ENCODE measurements around the gene TTC22. TPM values are rescaled to one million over a fixed set of nuclear protein-coding genes. Genes with fewer than 3 reads are reported as not detected.

TTC22 gene
- total and polyA plus RNA-seq, 5 donors from 2014 or later, result 3.8 to 15.8 (median 4.9) TPM

DNA sequence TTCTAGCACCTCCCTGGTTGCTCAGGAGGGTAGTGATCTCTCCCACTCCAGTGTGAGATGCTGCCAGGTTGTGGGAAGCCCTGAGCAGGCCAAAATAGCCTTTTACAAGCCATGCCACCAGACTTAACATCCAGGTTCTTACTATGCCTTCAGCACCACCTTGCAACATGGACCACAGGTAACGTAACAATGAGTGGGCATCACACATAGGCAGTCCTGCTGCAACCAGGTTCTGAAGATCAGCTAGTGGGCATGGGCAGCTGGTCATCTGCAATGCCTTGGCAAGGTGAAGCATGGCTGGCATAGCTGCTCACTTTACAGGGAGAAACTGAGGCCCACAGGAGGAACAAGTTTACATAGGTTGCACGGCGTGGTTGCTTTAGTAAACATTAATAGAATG, 45.2 kb upstream of the TTC22 start:
- H3K4me1 Mint-ChIP-seq, result no peaks in the 10 kb centered on the region
- no peak overlapping the region for H3K4me3 Mint-ChIP-seq
- no peak overlapping the region for H3K27ac Mint-ChIP-seq
- no peaks in the 10 kb centered on the region for H3K36me3 ChIP-seq (ENCODE audit: control insufficient read depth, insufficient read depth, low read length)
- peaks cover 8% of the 10 kb centered on the region for H3K36me3 Mint-ChIP-seq
- H3K27me3 Mint-ChIP-seq, result no peaks in the 10 kb centered on the region
- ATAC-seq (ENCODE audit: low read depth in 2 of 2) (no peak), DNase-seq (no peak)
- H3K27me3 ChIP-seq (ENCODE audit: control insufficient read depth, insufficient read depth, low read length), result no peaks in the 10 kb centered on the region
- H3K27ac ChIP-seq (ENCODE audit: insufficient read depth, low read length, poor library complexity, severe bottlenecking), result no peak overlapping the region
- H3K9me3 ChIP-seq (ENCODE audit: control insufficient read depth in 2 of 2, low read length in 2 of 2), result no peaks in the 10 kb centered on the region
- no peaks in the 10 kb centered on the region for H3K4me1 ChIP-seq (ENCODE audit: control insufficient read depth, insufficient read depth, low read length, poor library complexity, severe bottlenecking)
- H3K9me3 Mint-ChIP-seq, result peaks cover 0 to 2% (median 0%) of the 10 kb centered on the region in 7 donors
- H3K4me3 ChIP-seq (ENCODE audit: low read depth, low read length), result no peak overlapping the region

DNA sequence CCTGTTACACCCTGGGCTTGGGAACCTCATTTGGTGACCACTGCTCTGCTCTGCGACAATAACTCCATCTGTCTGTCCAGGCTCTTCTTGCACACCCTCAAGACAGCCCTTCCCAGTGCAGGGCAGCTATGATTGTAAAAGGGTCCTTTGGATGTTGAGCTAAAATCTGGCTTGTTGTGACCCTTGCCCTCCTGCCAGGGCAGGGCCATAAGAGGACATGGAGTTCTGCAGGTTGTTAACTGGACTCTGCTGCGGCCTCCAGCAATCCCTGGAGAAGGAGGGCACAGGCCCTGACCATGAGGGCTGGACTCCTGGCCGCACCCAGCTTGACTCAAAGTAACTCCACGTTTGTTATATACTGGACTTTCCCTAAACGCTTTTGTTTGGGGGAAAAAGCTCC, 44.6 kb upstream of the TTC22 start:
- no peaks in the 10 kb centered on the region for H3K27me3 ChIP-seq (ENCODE audit: control insufficient read depth, insufficient read depth, low read length)
- no peak for DNase-seq
- H3K36me3 Mint-ChIP-seq, result peaks cover 11% of the 10 kb centered on the region
- H3K4me1 ChIP-seq (ENCODE audit: control insufficient read depth, insufficient read depth, low read length, poor library complexity, severe bottlenecking), result no peaks in the 10 kb centered on the region
- H3K9me3 Mint-ChIP-seq, result peaks cover 0 to 2% (median 0%) of the 10 kb centered on the region in 7 donors
- H3K27me3 Mint-ChIP-seq, result no peaks in the 10 kb centered on the region
- H3K9me3 ChIP-seq (ENCODE audit: control insufficient read depth in 2 of 2, low read length in 2 of 2), result no peaks in the 10 kb centered on the region
- no peak overlapping the region for H3K4me3 Mint-ChIP-seq
- no peak overlapping the region for H3K4me3 ChIP-seq (ENCODE audit: low read depth, low read length)
- H3K4me1 Mint-ChIP-seq, result no peaks in the 10 kb centered on the region
- no peaks in the 10 kb centered on the region for H3K36me3 ChIP-seq (ENCODE audit: control insufficient read depth, insufficient read depth, low read length)
- no peak overlapping the region for H3K27ac Mint-ChIP-seq
- no peak for ATAC-seq (ENCODE audit: low read depth in 2 of 2)
- no peak overlapping the region for H3K27ac ChIP-seq (ENCODE audit: insufficient read depth, low read length, poor library complexity, severe bottlenecking)

DNA sequence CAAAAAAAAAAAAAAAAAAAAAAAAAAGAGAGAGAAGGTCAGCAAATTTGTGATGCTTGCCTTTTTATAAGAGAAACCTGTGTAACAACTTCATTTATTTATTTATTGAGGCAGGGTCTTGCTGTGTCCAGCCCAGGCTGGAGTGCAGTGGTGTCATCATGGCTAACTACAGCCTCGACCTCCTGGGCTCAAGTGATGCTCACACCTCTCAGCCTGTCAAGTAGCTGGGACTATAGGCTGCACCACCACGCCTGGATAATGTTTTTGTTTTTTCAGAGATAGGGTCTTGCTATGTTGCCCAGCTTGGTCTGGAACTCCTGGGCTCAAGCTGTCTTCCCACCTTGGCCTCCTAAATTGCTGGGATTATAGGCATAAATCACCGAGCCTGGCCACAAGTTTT, 43.4 kb upstream of the TTC22 start:
- Histone ChIP-seq H3K36me3 (ENCODE audit: control insufficient read depth, insufficient read depth, low read length) (no peaks in the 10 kb centered on the region), H3K27ac (ENCODE audit: insufficient read depth, low read length, poor library complexity, severe bottlenecking) (no peak overlapping the region), H3K9me3 (ENCODE audit: control insufficient read depth in 2 of 2, low read length in 2 of 2) (no peaks in the 10 kb centered on the region), H3K4me3 (ENCODE audit: low read depth, low read length) (no peak overlapping the region), H3K4me1 (ENCODE audit: control insufficient read depth, insufficient read depth, low read length, poor library complexity, severe bottlenecking) (no peaks in the 10 kb centered on the region), H3K27me3 (ENCODE audit: control insufficient read depth, insufficient read depth, low read length) (no peaks in the 10 kb centered on the region)
- ATAC-seq (ENCODE audit: low read depth in 2 of 2) (no peak), DNase-seq (no peak)
- H3K36me3 Mint-ChIP-seq, result peaks cover 5% of the 10 kb centered on the region
- H3K4me3 Mint-ChIP-seq, result no peak overlapping the region
- H3K9me3 Mint-ChIP-seq, result peaks cover 0 to 2% (median 0%) of the 10 kb centered on the region in 7 donors
- no peaks in the 10 kb centered on the region for H3K4me1 Mint-ChIP-seq
- no peaks in the 10 kb centered on the region for H3K27me3 Mint-ChIP-seq
- no peak overlapping the region for H3K27ac Mint-ChIP-seq

DNA sequence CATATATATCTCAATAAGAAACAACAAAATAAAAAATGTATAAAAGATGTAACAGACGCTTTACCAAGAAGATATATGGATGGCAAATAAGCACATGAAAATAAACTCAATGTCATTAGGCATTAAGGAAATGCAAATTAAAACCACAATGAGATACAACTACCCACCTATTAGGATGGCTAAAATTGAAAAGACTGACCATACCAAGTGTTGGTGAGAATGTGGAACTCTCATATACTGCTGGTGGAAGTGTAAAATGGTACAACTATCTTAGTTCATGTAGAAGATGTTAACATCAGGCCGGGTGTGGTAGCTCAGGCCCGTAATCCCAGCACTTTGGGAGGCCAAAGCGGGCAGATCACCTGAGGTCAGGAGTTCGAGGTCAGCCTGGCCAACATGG, 42.3 kb upstream of the TTC22 start:
- Mint-ChIP-seq H3K27ac (no peak overlapping the region), H3K36me3 (peaks cover 4% of the 10 kb centered on the region), H3K9me3 (peaks cover 0 to 2% (median 0%) of the 10 kb centered on the region in 7 donors), H3K27me3 (peaks cover 2% of the 10 kb centered on the region), H3K4me3 (no peak overlapping the region), H3K4me1 (no peaks in the 10 kb centered on the region)
- ATAC-seq (ENCODE audit: low read depth in 2 of 2) (no peak), DNase-seq (no peak)
- Histone ChIP-seq H3K9me3 (ENCODE audit: control insufficient read depth in 2 of 2, low read length in 2 of 2) (no peaks in the 10 kb centered on the region), H3K36me3 (ENCODE audit: control insufficient read depth, insufficient read depth, low read length) (no peaks in the 10 kb centered on the region), H3K27me3 (ENCODE audit: control insufficient read depth, insufficient read depth, low read length) (no peaks in the 10 kb centered on the region), H3K27ac (ENCODE audit: insufficient read depth, low read length, poor library complexity, severe bottlenecking) (no peak overlapping the region), H3K4me3 (ENCODE audit: low read depth, low read length) (no peak overlapping the region), H3K4me1 (ENCODE audit: control insufficient read depth, insufficient read depth, low read length, poor library complexity, severe bottlenecking) (no peaks in the 10 kb centered on the region)

DNA sequence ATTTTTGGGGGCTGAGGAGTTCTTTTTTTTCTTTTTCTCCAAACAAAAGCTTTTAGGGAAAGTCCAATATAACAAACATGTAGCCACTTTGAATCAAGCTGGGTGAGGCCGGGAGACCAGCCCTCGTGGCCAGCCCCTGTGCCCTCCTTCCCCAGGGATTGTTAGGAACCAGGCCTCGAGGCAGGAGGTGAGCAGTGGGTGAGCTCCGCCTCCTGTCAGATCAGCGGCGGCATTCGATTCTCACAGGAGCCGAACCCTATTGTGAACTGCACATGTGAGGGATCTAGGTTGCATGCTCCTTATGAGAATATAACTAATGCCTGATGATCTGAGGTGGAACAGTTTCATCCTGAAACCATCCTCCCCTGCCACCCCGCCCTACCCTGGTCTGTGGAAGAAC, 41.8 kb upstream of the TTC22 start:
- ATAC-seq (ENCODE audit: low read depth in 2 of 2) (no peak), DNase-seq (no peak)
- H3K36me3 Mint-ChIP-seq, result peaks cover 4% of the 10 kb centered on the region
- H3K4me3 Mint-ChIP-seq, result no peak overlapping the region
- Histone ChIP-seq H3K27me3 (ENCODE audit: control insufficient read depth, insufficient read depth, low read length) (no peaks in the 10 kb centered on the region), H3K4me1 (ENCODE audit: control insufficient read depth, insufficient read depth, low read length, poor library complexity, severe bottlenecking) (no peaks in the 10 kb centered on the region), H3K27ac (ENCODE audit: insufficient read depth, low read length, poor library complexity, severe bottlenecking) (no peak overlapping the region), H3K4me3 (ENCODE audit: low read depth, low read length) (no peak overlapping the region), H3K36me3 (ENCODE audit: control insufficient read depth, insufficient read depth, low read length) (no peaks in the 10 kb centered on the region), H3K9me3 (ENCODE audit: control insufficient read depth in 2 of 2, low read length in 2 of 2) (no peaks in the 10 kb centered on the region)
- H3K4me1 Mint-ChIP-seq, result no peaks in the 10 kb centered on the region
- H3K27me3 Mint-ChIP-seq, result peaks cover 4% of the 10 kb centered on the region
- peaks cover 0 to 2% (median 0%) of the 10 kb centered on the region in 7 donors for H3K9me3 Mint-ChIP-seq
- no peak overlapping the region for H3K27ac Mint-ChIP-seq

DNA sequence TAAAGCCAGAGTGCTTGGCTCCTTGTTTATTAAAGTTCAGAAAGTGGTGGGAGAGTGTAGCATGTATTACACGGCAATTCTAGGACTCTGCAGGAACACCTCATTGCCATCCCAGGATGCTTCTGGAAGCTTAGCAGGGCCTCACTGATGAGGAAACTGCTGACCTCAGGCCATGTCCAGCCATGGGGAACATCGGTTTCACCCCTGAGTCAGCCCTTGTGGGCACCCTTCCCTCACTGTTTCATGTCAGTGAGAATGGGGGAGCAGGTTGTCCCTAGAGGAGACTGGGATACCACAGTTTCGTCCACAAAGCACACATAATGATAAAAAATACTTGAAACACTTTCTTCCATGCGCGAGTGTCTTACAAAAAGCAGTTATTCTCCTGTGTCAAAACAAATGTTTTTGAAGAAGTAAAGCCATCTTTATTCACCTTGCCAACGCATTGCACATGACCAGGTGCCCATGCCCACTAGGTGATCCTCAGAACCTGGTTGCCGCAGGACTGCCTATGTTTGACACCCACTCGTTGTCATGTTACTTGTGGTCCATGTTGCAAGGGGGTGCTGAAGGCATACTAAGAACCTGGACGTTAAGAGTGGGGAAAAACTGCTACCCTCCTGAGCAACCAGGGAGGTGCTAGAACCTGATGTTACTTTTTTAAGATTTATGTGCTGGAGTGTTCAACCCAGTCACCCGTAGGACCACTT, 41.2 kb upstream of the TTC22 start:
- H3K4me1 Mint-ChIP-seq, result no peaks in the 10 kb centered on the region
- no peak overlapping the region for H3K27ac Mint-ChIP-seq
- no peaks in the 10 kb centered on the region for H3K9me3 ChIP-seq (ENCODE audit: control insufficient read depth in 2 of 2, low read length in 2 of 2)
- H3K9me3 Mint-ChIP-seq, result no peaks in the 10 kb centered on the region
- ATAC-seq (ENCODE audit: low read depth in 2 of 2), result no peak
- no peaks in the 10 kb centered on the region for H3K27me3 ChIP-seq (ENCODE audit: control insufficient read depth, insufficient read depth, low read length)
- H3K4me3 Mint-ChIP-seq, result no peak overlapping the region
- no peaks in the 10 kb centered on the region for H3K4me1 ChIP-seq (ENCODE audit: control insufficient read depth, insufficient read depth, low read length, poor library complexity, severe bottlenecking)
- H3K4me3 ChIP-seq (ENCODE audit: low read depth, low read length), result no peak overlapping the region
- peaks cover 4% of the 10 kb centered on the region for H3K36me3 Mint-ChIP-seq
- no peak overlapping the region for H3K27ac ChIP-seq (ENCODE audit: insufficient read depth, low read length, poor library complexity, severe bottlenecking)
- no peak for DNase-seq
- H3K36me3 ChIP-seq (ENCODE audit: control insufficient read depth, insufficient read depth, low read length), result no peaks in the 10 kb centered on the region
- peaks cover 4% of the 10 kb centered on the region for H3K27me3 Mint-ChIP-seq

DNA sequence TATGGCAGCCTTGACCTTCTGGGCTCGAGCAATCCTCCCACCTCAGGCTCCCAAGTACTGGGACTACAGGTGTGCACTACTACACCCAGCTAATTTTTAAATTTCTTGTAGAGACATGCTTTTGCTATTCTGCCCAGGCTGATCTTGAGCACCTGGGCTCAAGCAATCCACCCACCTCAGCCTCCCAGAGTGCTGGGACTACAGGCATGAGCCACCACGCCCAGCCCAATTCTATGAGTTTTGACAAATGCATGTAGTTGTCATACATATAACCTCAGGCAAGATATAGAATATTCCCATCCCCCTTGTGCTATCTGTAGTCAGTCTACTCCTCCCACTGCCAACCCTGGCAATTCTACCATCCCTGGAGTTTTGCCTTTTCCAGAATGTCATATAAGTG, 38.7 kb upstream of the TTC22 start:
- ATAC-seq (ENCODE audit: low read depth in 2 of 2) (no peak), DNase-seq (no peak)

DNA sequence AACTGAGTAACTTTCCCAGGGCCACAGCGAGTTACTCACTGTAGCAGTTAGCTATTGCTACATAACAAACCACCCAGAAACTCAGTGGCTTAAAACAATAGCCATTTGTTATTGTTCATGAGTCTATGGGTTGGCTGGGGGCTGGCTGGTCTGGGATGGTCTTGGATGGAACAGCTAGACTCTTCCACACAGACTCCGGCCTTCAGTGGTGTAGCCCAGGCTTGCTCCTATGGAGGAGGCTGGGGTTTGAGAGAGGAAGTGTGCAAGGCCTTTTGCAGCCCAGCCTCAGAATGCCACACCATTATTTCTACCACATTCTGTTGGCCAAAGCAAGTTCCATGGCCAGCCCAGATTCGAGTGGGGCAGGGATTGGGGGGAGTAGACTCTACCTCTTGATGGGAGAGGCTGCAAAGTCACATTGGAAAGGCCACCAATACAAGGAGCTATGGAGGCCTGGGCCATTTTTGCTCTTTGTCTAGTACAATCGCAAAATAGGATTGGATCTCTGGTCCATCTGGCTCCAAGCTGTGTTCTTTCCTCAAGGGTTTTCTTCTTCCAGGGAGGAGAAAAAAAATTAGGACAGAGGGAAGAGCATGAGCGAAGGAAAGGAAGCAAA, 37.5 kb upstream of the TTC22 start:
- no peak for ATAC-seq (ENCODE audit: low read depth in 2 of 2)
- Histone ChIP-seq H3K4me1 (ENCODE audit: control insufficient read depth, insufficient read depth, low read length, poor library complexity, severe bottlenecking) (no peaks in the 10 kb centered on the region), H3K36me3 (ENCODE audit: control insufficient read depth, insufficient read depth, low read length) (no peaks in the 10 kb centered on the region), H3K9me3 (ENCODE audit: control insufficient read depth in 2 of 2, low read length in 2 of 2) (no peaks in the 10 kb centered on the region), H3K4me3 (ENCODE audit: low read depth, low read length) (no peak overlapping the region), H3K27me3 (ENCODE audit: control insufficient read depth, insufficient read depth, low read length) (no peaks in the 10 kb centered on the region), H3K27ac (ENCODE audit: insufficient read depth, low read length, poor library complexity, severe bottlenecking) (no peak overlapping the region)
- Mint-ChIP-seq H3K9me3 (no peaks in the 10 kb centered on the region), H3K27ac (no peak overlapping the region), H3K4me1 (no peaks in the 10 kb centered on the region), H3K4me3 (no peak overlapping the region), H3K36me3 (peaks cover 4% of the 10 kb centered on the region), H3K27me3 (peaks cover 4% of the 10 kb centered on the region)
- no peak for DNase-seq

More for the DNA sequence above, 38.7 kb upstream of the TTC22 start:
- peaks cover 4% of the 10 kb centered on the region for H3K27me3 Mint-ChIP-seq
- H3K4me1 ChIP-seq (ENCODE audit: control insufficient read depth, insufficient read depth, low read length, poor library complexity, severe bottlenecking), result no peaks in the 10 kb centered on the region
- no peak overlapping the region for H3K4me3 Mint-ChIP-seq
- peaks cover 4% of the 10 kb centered on the region for H3K36me3 Mint-ChIP-seq
- H3K4me1 Mint-ChIP-seq, result no peaks in the 10 kb centered on the region
- H3K36me3 ChIP-seq (ENCODE audit: control insufficient read depth, insufficient read depth, low read length), result no peaks in the 10 kb centered on the region
- H3K27me3 ChIP-seq (ENCODE audit: control insufficient read depth, insufficient read depth, low read length), result no peaks in the 10 kb centered on the region
- no peak overlapping the region for H3K4me3 ChIP-seq (ENCODE audit: low read depth, low read length)
- H3K9me3 Mint-ChIP-seq, result no peaks in the 10 kb centered on the region
- no peak overlapping the region for H3K27ac ChIP-seq (ENCODE audit: insufficient read depth, low read length, poor library complexity, severe bottlenecking)
- H3K9me3 ChIP-seq (ENCODE audit: control insufficient read depth in 2 of 2, low read length in 2 of 2), result no peaks in the 10 kb centered on the region
- no peak overlapping the region for H3K27ac Mint-ChIP-seq

Measured in CD4-positive, CD25-positive, alpha-beta regulatory T cell (primary cell).